ENCODE measurements around the gene PSMA7. TPM values are rescaled to one million over a fixed set of nuclear protein-coding genes. Genes with fewer than 3 reads are reported as not detected.

The PSMA7 gene
- total RNA-seq, 4 donors from 2014 or later = 213 to 288 (median 261) TPM

GRCh38 chr20:62146019-62146755 is 3.0 kb upstream of the PSMA7 start:
- Histone ChIP-seq H3K27ac (no peak overlapping the region), H3K4me3 (replicated peaks in 1 of 3) (no peak overlapping the region), H3K36me3 (no peaks in the 10 kb centered on the region), H3K4me1 (peaks cover 16 to 34% of the 10 kb centered on the region in 2 donors), H3K27me3 (no peaks in the 10 kb centered on the region), H3K9me3 (no peaks in the 10 kb centered on the region)
- TF ChIP-seq CTCF (IDR thresholded peaks at IDR 0.05) (no peak), POLR2A (IDR thresholded peaks at IDR 0.05) (no peak)
- 95 to 97% methylated on average over 22 of the region's 22 CpGs for WGBS, 2 donors
- intact Hi-C loops (cut with DNase I) = loop anchor here (10.0 kb wide), 1 partner anchor 249 kb away; no protein-coding TSS in a partner anchor
- DNase-seq = no peak

DNA sequence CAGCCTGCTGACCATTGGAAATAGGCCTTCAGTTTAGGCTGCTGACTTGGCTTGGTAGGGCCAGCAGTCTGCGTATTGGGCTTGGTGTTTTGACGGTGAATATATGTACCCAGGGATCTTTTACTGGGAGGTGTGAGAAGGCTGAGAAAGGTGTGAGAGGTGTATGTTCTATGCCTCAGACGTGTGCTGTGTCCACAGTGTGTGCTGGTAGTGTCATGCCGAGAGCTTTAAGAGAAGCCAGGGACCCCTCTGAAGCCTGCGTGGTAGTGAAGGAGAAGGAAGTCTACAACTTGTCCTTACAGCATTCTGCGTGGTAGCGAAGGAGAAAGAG is 2.5 kb upstream of the PSMA7 start:
- intact Hi-C loops (cut with DNase I) = loop anchor here (10.0 kb wide), 1 partner anchor 249 kb away; no protein-coding TSS in a partner anchor
- Histone ChIP-seq H3K4me3 (replicated peaks in 1 of 3) (no peak overlapping the region), H3K27ac (no peak overlapping the region), H3K36me3 (peaks cover 0 to 2% of the 10 kb centered on the region in 2 donors), H3K4me1 (peaks cover 21 to 39% of the 10 kb centered on the region in 2 donors), H3K27me3 (no peaks in the 10 kb centered on the region), H3K9me3 (no peaks in the 10 kb centered on the region)
- DNase-seq = no peak
- WGBS, 2 donors = 91 to 94% methylated on average over 7 of the region's 7 CpGs
- no peak for TF ChIP-seq POLR2A (IDR thresholded peaks at IDR 0.05)

DNA sequence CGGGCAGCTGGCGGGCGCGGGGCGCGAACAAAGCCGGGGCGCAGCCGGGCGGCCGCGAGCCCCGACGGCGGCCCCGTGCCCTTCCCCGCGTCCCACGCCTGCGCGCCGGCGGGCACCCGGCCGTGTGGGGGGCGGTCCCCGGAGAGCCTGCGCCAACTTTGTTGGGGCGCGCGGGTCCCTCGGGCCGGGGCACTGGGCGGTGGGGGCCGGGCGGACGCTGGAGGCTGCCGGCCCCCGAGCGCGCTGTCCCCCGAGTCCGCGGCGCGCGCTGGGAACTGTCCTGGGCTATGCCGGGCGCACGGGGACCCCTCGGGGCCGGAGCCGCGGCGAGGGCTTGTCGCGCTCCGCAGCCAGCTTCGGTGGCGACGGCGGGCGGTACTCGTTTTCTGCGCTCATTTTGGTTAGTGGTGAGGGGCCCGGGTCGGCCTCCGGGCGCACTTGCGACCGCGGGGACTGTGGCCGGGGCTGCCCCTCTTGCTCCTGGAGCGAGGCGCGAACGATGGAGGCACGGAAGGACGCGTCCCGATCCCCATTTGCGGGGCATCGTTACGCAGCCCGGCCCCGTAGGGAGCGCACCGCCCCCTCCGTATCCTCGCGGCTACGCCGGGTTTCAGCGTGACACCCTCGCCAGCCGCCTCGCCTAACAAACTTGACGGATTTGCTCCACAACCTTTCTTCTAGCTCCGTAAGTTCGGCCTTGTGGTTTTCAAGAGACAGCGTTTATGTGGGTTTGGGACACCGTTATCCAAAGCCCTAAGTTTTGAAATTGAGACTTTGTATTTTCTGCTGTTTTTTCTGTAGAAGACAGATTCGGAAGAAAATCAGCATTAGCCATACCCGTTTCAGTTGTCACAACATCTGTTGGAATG is 997 bp upstream of the PSMA7 start:
- H3K27me3 ChIP-seq = no peaks in the 10 kb centered on the region
- TF ChIP-seq POLR2A (IDR thresholded peaks at IDR 0.05) (peak in 1 of 2 donors; percentile 25), CTCF (IDR thresholded peaks at IDR 0.05) (no peak)
- peaks cover 9 to 16% of the 10 kb centered on the region in 2 donors for H3K36me3 ChIP-seq
- H3K27ac ChIP-seq = peak overlapping the region in 2 of 3 donors; percentile 43 to 93
- DNase-seq = peak; percentile 57 to 63
- intact Hi-C loops (cut with DNase I) = loop anchor here (5.0 to 10.0 kb wide), 2 partner anchors 77 to 251 kb away; partner anchors contain the start of gene TAF4
- H3K4me3 ChIP-seq (replicated peaks in 1 of 3) = peak overlapping the region; percentile 57 to 76 (median 65)
- peaks cover 21 to 37% of the 10 kb centered on the region in 2 donors for H3K4me1 ChIP-seq
- WGBS, 2 donors = 1 to 3% methylated on average over 12 to 30 of the region's 104 CpGs
- H3K9me3 ChIP-seq = no peaks in the 10 kb centered on the region

GRCh38 chr20:62142252-62143080 is 728 bp downstream of the PSMA7 start:
- Histone ChIP-seq H3K4me3 (replicated peaks in 1 of 3) (peak overlapping the region; percentile 43 to 76 (median 67)), H3K9me3 (no peaks in the 10 kb centered on the region), H3K27ac (peak overlapping the region; percentile 24 to 93 (median 76)), H3K27me3 (no peaks in the 10 kb centered on the region), H3K36me3 (peaks cover 26 to 34% of the 10 kb centered on the region in 2 donors), H3K4me1 (peaks cover 21 to 33% of the 10 kb centered on the region in 2 donors)
- 4 to 5% methylated on average over 13 to 14 of the region's 71 CpGs for WGBS, 2 donors
- no peak for TF ChIP-seq CTCF (IDR thresholded peaks at IDR 0.05)
- no peak for TF ChIP-seq POLR2A (IDR thresholded peaks at IDR 0.05)
- intact Hi-C loops (cut with DNase I) = loop anchor here (5.0 to 10.0 kb wide), 2 partner anchors 75 to 252 kb away; partner anchors contain the start of gene TAF4
- DNase-seq = peak in 1 of 2 donors; percentile 14

Measured in thyroid gland (tissue), 4 donors.